HCT116 (cell line): ENCODE data around the gene GALR3. TPM values are rescaled to one million over a fixed set of nuclear protein-coding genes. Genes with fewer than 3 reads are reported as not detected.

ENCODE experiments used
- ATAC-seq: fragments of 200-7000 bp; cut with Tn5 transposase; 2 replicates; pipeline ENCODE4 v1.9.1; 2020; ENCODE audit warnings: mild to moderate bottlenecking, moderate library complexity
- BruUV-seq: library from RNA; stranded (reverse); fragments of 400-500 nt; replicated peaks from 2 replicates; lab custom pipeline; 2021; lab: Mats Ljungman, UMichigan
- CTCF ChIA-PET: fragments of 300-600 bp; sonication (Branson Sonifier 250); formaldehyde crosslinking; loops from one replicate; lab custom pipeline; 2021; ENCODE audit warnings: antibody characterized with exemption; lab: Charles Lee
- POLR2A ChIA-PET: fragments of 300-600, 350-600 bp; sonication (Branson Sonifier 250); formaldehyde crosslinking; loops from one replicate; lab custom pipeline; 2021; ENCODE audit warnings: antibody characterized with exemption; lab: Charles Lee
- RAD21 ChIA-PET, 2 experiments: fragments of 300-600 bp; sonication (Branson Sonifier 250); formaldehyde crosslinking; loops; one replicate each; lab custom pipeline; 2023; ENCODE audit warnings: low total read pairs in 2 of 2; ENCODE audit not compliant: uncharacterized antibody in 2 of 2, unreplicated experiment in 2 of 2, low non-redundant PET in 1 of 2; lab: Charles Lee
- DNase-seq: peaks from one replicate; pipeline ENCODE4 v3.0.0-alpha.2; 2010; ENCODE audit warnings: low read depth, low spot score
- H2AFZ ChIP-seq: fragments of 200-600 bp; shearing (Covaris generic), sonication (generic); 2 replicates; pipeline ENCODE4 v1.6.1; 2017; ENCODE audit warnings: low read depth, mixed run types, mixed read lengths, antibody characterized with exemption, low read length; ENCODE audit not compliant: poor library complexity, severe bottlenecking
- H3K27ac ChIP-seq: 2 replicates; pipeline ENCODE4 v1.5.1; 2012; ENCODE audit warnings: low read depth, low read length
- H3K27me3 ChIP-seq: fragments of 200-600 bp; sonication (generic); 2 replicates; pipeline ENCODE4 v1.6.1; 2016; ENCODE audit warnings: mixed run types, low read length, mixed read lengths; ENCODE audit not compliant: insufficient read depth
- H3K36me3 ChIP-seq, 2 experiments: fragments of 200-500 bp in 1 of 2; fragments of 200-600 bp in 1 of 2; sonication (Bioruptor generic) in 1 of 2; sonication (generic) in 1 of 2; 2 replicates each; pipeline versions ENCODE4 v1.5.1 to v1.6.1; 2014 to 2016; ENCODE audit warnings: low read length in 2 of 2, inconsistent platforms in 1 of 2, mixed read lengths in 1 of 2, mixed run types in 1 of 2; ENCODE audit not compliant: insufficient read depth in 2 of 2, control insufficient read depth in 1 of 2
- H3K4me1 ChIP-seq, 2 experiments: fragments of 200-600 bp in 1 of 2; sonication (generic) in 1 of 2; 2 replicates each; pipeline versions ENCODE4 v1.5.1 to v1.6.1; 2012 to 2017; ENCODE audit warnings: low read length in 2 of 2, inconsistent platforms in 1 of 2, mild to moderate bottlenecking in 1 of 2, mixed read lengths in 1 of 2, mixed run types in 1 of 2, moderate library complexity in 1 of 2; ENCODE audit not compliant: insufficient read depth in 2 of 2, control insufficient read depth in 1 of 2
- H3K4me2 ChIP-seq: fragments of 200-600 bp; sonication (generic); 2 replicates; pipeline ENCODE4 v1.6.1; 2017; ENCODE audit warnings: mixed run types, low read length, mixed read lengths
- H3K4me3 ChIP-seq, 2 experiments: fragments of 200-600 bp in 1 of 2; sonication (generic) in 1 of 2; replicated peaks in 1 of 2; 2 replicates each; pipeline ENCODE4 v1.5.1; 2011 to 2016; ENCODE audit warnings: low read length in 2 of 2, control low read depth in 1 of 2, low read depth in 1 of 2, mild to moderate bottlenecking in 1 of 2, mixed read lengths in 1 of 2, mixed run types in 1 of 2
- H3K79me2 ChIP-seq: fragments of 200-600 bp; sonication (generic); 2 replicates; pipeline ENCODE4 v1.6.1; 2017; ENCODE audit warnings: mild to moderate bottlenecking, mixed run types, low read length, moderate library complexity, mixed read lengths; ENCODE audit not compliant: insufficient read depth
- H3K9ac ChIP-seq: fragments of 200-600 bp; sonication (generic); 2 replicates; pipeline ENCODE4 v1.6.1; 2016; ENCODE audit warnings: low read length, mixed read lengths
- H3K9me2 ChIP-seq: fragments of 200-600 bp; sonication (generic), shearing (Covaris generic); 2 replicates; pipeline ENCODE4 v1.6.1; 2017; ENCODE audit warnings: mixed run types, mild to moderate bottlenecking, moderate library complexity; ENCODE audit not compliant: insufficient read depth
- H3K9me3 ChIP-seq, 2 experiments: fragments of 200-500 bp in 1 of 2; fragments of 200-600 bp in 1 of 2; sonication (Bioruptor generic) in 1 of 2; sonication (generic) in 1 of 2; 2 replicates each; pipeline ENCODE4 v1.6.1; 2014 to 2017; ENCODE audit warnings: low read length in 2 of 2, mixed read lengths in 2 of 2, inconsistent platforms in 1 of 2, low read depth in 1 of 2, mild to moderate bottlenecking in 1 of 2, mixed run types in 1 of 2, moderate library complexity in 1 of 2; ENCODE audit not compliant: control insufficient read depth in 1 of 2, insufficient read depth in 1 of 2
- H4K20me1 ChIP-seq: fragments of 200-600 bp; sonication (generic), shearing (Covaris generic); 2 replicates; pipeline ENCODE4 v1.6.1; 2017; ENCODE audit warnings: mixed run types, mild to moderate bottlenecking, moderate library complexity; ENCODE audit not compliant: insufficient read depth
- CEBPB ChIP-seq: IDR thresholded peaks from 2 replicates; pipeline ENCODE4 v1.6.1; 2012; ENCODE audit warnings: low read depth
- ELF1 ChIP-seq: IDR thresholded peaks from 2 replicates; pipeline ENCODE4 v1.6.1; 2012; ENCODE audit warnings: low read depth, borderline replicate concordance
- EZH2phosphoT487 ChIP-seq: fragments of 200-600 bp; IDR thresholded peaks from 2 replicates; pipeline ENCODE4 v1.6.1; 2018; ENCODE audit warnings: antibody characterized with exemption, borderline replicate concordance
- FOSL1 ChIP-seq: IDR thresholded peaks from 2 replicates; pipeline ENCODE4 v1.6.1; 2012; ENCODE audit warnings: low read depth
- POLR2A ChIP-seq: IDR thresholded peaks from 2 replicates; pipeline ENCODE4 v1.7.0; 2011; ENCODE audit warnings: borderline replicate concordance; ENCODE audit not compliant: insufficient read depth, insufficient read length; ENCODE audit errors: extremely low read depth
- POLR2AphosphoS5 ChIP-seq: IDR thresholded peaks from 2 replicates; pipeline ENCODE4 v1.6.1; 2011; ENCODE audit warnings: mild to moderate bottlenecking, low read depth, low read length, moderate library complexity
- RAD21 ChIP-seq: IDR thresholded peaks from 2 replicates; pipeline ENCODE4 v1.6.1; 2012; ENCODE audit warnings: low read depth, mild to moderate bottlenecking
- SIN3A ChIP-seq: IDR thresholded peaks from 2 replicates; pipeline ENCODE4 v1.6.1; 2012; ENCODE audit warnings: low read depth
- SP1 ChIP-seq: IDR thresholded peaks from 2 replicates; pipeline ENCODE4 v1.6.1; 2012; ENCODE audit warnings: low read depth
- intact Hi-C: fragments of 100-400 bp; cut with micrococcal nuclease; formaldehyde crosslinking; loops from 2 replicates; pipeline ENCODE4 v1.10.0; 2022
- total RNA-seq: library from RNA; stranded (reverse); gene quantifications from one replicate; pipeline ENCODE4 v1.2.1, GENCODE V29; 2021; ENCODE audit not compliant: unreplicated experiment

GALR3 gene
- total RNA-seq, 1 experiment from 2014 or later: 0.32 TPM

GRCh38 chr22:37776639-37777005 is 46.6 kb upstream of the GALR3 start:
- Histone ChIP-seq H3K9ac (peak overlapping the region; percentile 53), H3K4me2 (peak overlapping the region; percentile 49), H3K9me3 (no peaks in the 10 kb centered on the region), H3K27ac (peak overlapping the region; percentile 30), H3K79me2 (no peaks in the 10 kb centered on the region), H3K27me3 (no peaks in the 10 kb centered on the region), H4K20me1 (no peaks in the 10 kb centered on the region), H2AFZ (no peak overlapping the region), H3K36me3 (peaks cover 6 to 24% of the 10 kb centered on the region in 2 experiments; a peak in 3 of 4 replicates), H3K4me3 (no peak overlapping the region), H3K4me1 (peaks cover 36 to 79% of the 10 kb centered on the region in 2 experiments), H3K9me2 (no peaks in the 10 kb centered on the region)
- RAD21 ChIA-PET: no interaction called here
- no peak for TF ChIP-seq RAD21
- no peak for TF ChIP-seq EZH2phosphoT487
- TF ChIP-seq FOSL1: no peak
- TF ChIP-seq SIN3A: no peak
- TF ChIP-seq CEBPB: no peak
- no peak for TF ChIP-seq SP1
- peak; percentile 10 for ATAC-seq
- CTCF ChIA-PET: interaction anchor here (0.9 to 1.6 kb wide), 2 partner anchors 12 to 41 kb away, joined by 3 read pairs; no protein-coding TSS in a partner anchor
- POLR2A ChIA-PET: interaction anchor here (0.6 to 1.5 kb wide), 3 partner anchors 12 to 168 kb away, joined by 3 to 4 read pairs (median 3); partner anchors contain the start of gene GGA1
- no peak for DNase-seq
- intact Hi-C loops: loop anchor here (2.0 kb wide), 1 partner anchor 24 kb away; no protein-coding TSS in a partner anchor
- BruUV-seq: no TSS peak

GRCh38 chr22:37777122-37777687 is 46.0 kb upstream of the GALR3 start:
- DNase-seq (peak; percentile 84), ATAC-seq (peak; percentile 56)
- ChIA-PET CTCF (no interaction called here), POLR2A (interaction anchor here (0.9 to 1.8 kb wide), 4 partner anchors 9 to 168 kb away, joined by 3 to 6 read pairs (median 4); partner anchors contain the start of gene GGA1), RAD21 (no interaction called here)
- Histone ChIP-seq H3K27ac (peak overlapping the region; percentile 30), H4K20me1 (no peaks in the 10 kb centered on the region), H3K4me1 (peaks cover 42 to 84% of the 10 kb centered on the region in 2 experiments), H3K4me3 (no peak overlapping the region), H3K36me3 (peaks cover 6 to 19% of the 10 kb centered on the region in 2 experiments; a peak in 3 of 4 replicates), H3K9me2 (no peaks in the 10 kb centered on the region), H3K9me3 (no peaks in the 10 kb centered on the region), H3K79me2 (no peaks in the 10 kb centered on the region), H2AFZ (no peak overlapping the region), H3K4me2 (peak overlapping the region; percentile 49), H3K9ac (peak overlapping the region; percentile 53), H3K27me3 (no peaks in the 10 kb centered on the region)
- TF ChIP-seq FOSL1 (no peak), POLR2A (peak; percentile 39), ELF1 (no peak), POLR2AphosphoS5 (peak; percentile 88)
- BruUV-seq: TSS peak; percentile 3
- intact Hi-C loops: loop anchor here (2.0 kb wide), 1 partner anchor 24 kb away; no protein-coding TSS in a partner anchor
